MCF 10A (cell line): Measurements from ENCODE around the gene PRIMPOL. TPM values are rescaled to one million over a fixed set of nuclear protein-coding genes. Genes with fewer than 3 reads are reported as not detected.
"Not testable (repeated sequence)": the region's sequence is repeated elsewhere in the genome, so short reads cannot be mapped to it uniquely, and the experiment has no call there.

ENCODE experiments used
- Bru-seq: library from RNA; stranded (reverse); fragments of 400-500 nt; gene quantifications from one replicate; lab custom pipeline; 2021; lab: Mats Ljungman, UMichigan
- BruChase-seq, 2 experiments: library from RNA; stranded (reverse); fragments of 400-500 nt; gene quantifications; one replicate each; lab custom pipeline; 2021; lab: Mats Ljungman, UMichigan
- BruUV-seq: library from RNA; stranded (reverse); fragments of 400-500 nt; replicated peaks from 2 replicates; lab custom pipeline; 2021; lab: Mats Ljungman, UMichigan
- CTCF ChIA-PET: fragments of 300-600 bp; sonication (Branson Sonifier 250); formaldehyde crosslinking; extraction: SDS; loops from one replicate; lab custom pipeline; 2021; ENCODE audit warnings: antibody characterized with exemption, inconsistent platforms; lab: Yijun Ruan, JAX
- POLR2A ChIA-PET: fragments of 300-600, 350-650 bp; sonication (Branson Sonifier 250); formaldehyde crosslinking; extraction: SDS; loops from one replicate; lab custom pipeline; 2020; ENCODE audit warnings: antibody characterized with exemption, inconsistent platforms; lab: Yijun Ruan, JAX
- DNase-seq: peaks from one replicate; pipeline ENCODE4 v3.0.0-alpha.2; 2018; ENCODE audit not compliant: unreplicated experiment
- H3K27ac Mint-ChIP-seq: one replicate; pipeline ENCODE4 v1.8.0; 2022; ENCODE audit warnings: mild to moderate bottlenecking, low read depth, mixed read lengths; ENCODE audit not compliant: unreplicated experiment
- H3K27me3 Mint-ChIP-seq: one replicate; pipeline ENCODE4 v1.8.0; 2022; ENCODE audit warnings: mixed read lengths; ENCODE audit not compliant: insufficient read depth, unreplicated experiment
- H3K36me3 Mint-ChIP-seq: one replicate; pipeline ENCODE4 v1.8.0; 2022; ENCODE audit warnings: mild to moderate bottlenecking, moderate library complexity, mixed read lengths; ENCODE audit not compliant: insufficient read depth, unreplicated experiment
- H3K4me1 Mint-ChIP-seq: one replicate; pipeline ENCODE4 v1.8.0; 2022; ENCODE audit warnings: mixed read lengths; ENCODE audit not compliant: insufficient read depth, unreplicated experiment
- H3K4me3 Mint-ChIP-seq: one replicate; pipeline ENCODE4 v1.8.0; 2022; ENCODE audit warnings: mild to moderate bottlenecking, moderate library complexity, mixed read lengths; ENCODE audit not compliant: unreplicated experiment
- H3K9me3 Mint-ChIP-seq: one replicate; pipeline ENCODE4 v1.8.0; 2022; ENCODE audit warnings: mixed read lengths; ENCODE audit not compliant: unreplicated experiment
- intact Hi-C: fragments of 100-400 bp; cut with micrococcal nuclease; formaldehyde crosslinking; loops from 2 replicates; pipeline ENCODE4 v1.14.1; 2022
- long read RNA-seq: library from polyadenylated mRNA; stranded (forward); transcript quantifications from one replicate; pipeline ENCODE4 v2.0.0, GENCODE V29; 2022
- total RNA-seq: library from RNA; stranded (reverse); gene quantifications from 2 replicates; pipeline ENCODE4 v1.2.3, GENCODE V29; 2022
- TF ChIP-seq, protein P1 (sequence below): fragments of 200-600 bp; IDR thresholded peaks from one replicate; pipeline ENCODE4 v1.8.0; 2022; ENCODE audit warnings: antibody characterized with exemption, mild to moderate bottlenecking; ENCODE audit not compliant: unreplicated experiment

The PRIMPOL gene, protein sequence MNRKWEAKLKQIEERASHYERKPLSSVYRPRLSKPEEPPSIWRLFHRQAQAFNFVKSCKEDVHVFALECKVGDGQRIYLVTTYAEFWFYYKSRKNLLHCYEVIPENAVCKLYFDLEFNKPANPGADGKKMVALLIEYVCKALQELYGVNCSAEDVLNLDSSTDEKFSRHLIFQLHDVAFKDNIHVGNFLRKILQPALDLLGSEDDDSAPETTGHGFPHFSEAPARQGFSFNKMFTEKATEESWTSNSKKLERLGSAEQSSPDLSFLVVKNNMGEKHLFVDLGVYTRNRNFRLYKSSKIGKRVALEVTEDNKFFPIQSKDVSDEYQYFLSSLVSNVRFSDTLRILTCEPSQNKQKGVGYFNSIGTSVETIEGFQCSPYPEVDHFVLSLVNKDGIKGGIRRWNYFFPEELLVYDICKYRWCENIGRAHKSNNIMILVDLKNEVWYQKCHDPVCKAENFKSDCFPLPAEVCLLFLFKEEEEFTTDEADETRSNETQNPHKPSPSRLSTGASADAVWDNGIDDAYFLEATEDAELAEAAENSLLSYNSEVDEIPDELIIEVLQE
- total RNA-seq (19.2 and 20.7 TPM in 2 replicates), Bru-seq, nascent RNA (percentile 66 among the genes with signal in this experiment), BruChase-seq, experiment 1, labeled RNA remaining after a 6-hour chase (percentile 75 among the genes with signal in this experiment), BruChase-seq, experiment 2, labeled RNA remaining after a 2-hour chase (percentile 78 among the genes with signal in this experiment)
- long read RNA-seq, transcript PRIMPOL-201 (14 exons, 2,289 nt): major isoform, 16 of 36 reads
- long read RNA-seq, partial matches to known transcripts: 2 of 36 reads
- long read RNA-seq, other reads (novel, unspliced or antisense): 11 of 36 reads

DNA sequence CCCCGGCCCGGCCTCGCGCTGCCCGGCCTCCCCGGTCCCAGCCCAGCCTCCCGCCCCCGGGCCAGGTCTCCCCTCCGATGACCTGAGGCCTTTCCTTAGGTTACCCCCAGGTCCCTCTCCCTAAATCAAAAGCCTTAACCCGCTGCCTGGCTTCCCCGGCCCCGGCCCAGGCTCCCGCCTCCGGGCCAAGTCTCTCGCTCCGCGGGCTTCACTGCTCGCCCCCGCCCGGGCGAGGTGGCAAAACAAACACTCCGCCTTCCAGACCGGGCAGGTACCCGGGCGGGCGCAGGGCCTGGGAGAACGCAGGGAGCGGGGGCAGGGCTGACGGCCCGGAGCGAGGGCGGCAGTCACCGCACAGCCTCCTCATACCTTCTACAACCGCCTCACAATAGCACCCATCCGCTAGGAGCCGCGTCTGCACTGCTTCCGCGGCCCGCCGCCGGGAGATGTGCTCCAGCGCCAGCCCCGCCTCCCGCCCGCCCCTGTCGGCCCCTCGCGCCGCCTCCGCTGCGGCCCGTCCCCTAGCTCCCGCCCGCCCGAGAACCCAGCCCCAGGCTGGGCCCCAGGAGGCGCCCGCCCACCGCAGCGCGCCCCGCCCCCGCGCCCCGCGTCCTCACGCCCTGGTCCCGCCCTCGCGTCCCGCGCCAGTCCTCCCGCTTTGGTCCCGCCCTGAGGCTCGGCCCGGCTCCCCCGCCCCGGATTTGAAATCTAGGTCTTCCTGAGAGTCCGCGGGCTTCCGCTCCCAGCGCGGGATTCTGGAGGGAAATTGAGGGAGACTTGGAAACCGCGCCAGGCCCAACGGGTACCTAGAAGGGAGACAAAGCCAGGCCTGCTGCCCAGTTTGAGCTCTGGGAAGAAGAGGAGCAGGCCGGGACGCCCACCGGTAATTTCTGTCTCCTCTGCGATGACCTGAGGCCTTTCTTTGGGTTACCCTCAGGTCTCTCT lies at the start of gene PRIMPOL, which contains the start of gene CASP3:
Gene PRIMPOL, plus strand, starts transcription at position 713 of the 945 bp plus-strand sequence. CDS start 7,403 bp downstream, outside the sequence.
Gene CASP3, minus strand, starts transcription at position 422 of the 945 bp plus-strand sequence. CDS start 10,994 bp downstream, outside the sequence.
- peak within 1 kb of the TSS; percentile 78 for H3K27ac Mint-ChIP-seq
- DNase-seq: peak; percentile 94
- TF ChIP-seq, protein P1, sequence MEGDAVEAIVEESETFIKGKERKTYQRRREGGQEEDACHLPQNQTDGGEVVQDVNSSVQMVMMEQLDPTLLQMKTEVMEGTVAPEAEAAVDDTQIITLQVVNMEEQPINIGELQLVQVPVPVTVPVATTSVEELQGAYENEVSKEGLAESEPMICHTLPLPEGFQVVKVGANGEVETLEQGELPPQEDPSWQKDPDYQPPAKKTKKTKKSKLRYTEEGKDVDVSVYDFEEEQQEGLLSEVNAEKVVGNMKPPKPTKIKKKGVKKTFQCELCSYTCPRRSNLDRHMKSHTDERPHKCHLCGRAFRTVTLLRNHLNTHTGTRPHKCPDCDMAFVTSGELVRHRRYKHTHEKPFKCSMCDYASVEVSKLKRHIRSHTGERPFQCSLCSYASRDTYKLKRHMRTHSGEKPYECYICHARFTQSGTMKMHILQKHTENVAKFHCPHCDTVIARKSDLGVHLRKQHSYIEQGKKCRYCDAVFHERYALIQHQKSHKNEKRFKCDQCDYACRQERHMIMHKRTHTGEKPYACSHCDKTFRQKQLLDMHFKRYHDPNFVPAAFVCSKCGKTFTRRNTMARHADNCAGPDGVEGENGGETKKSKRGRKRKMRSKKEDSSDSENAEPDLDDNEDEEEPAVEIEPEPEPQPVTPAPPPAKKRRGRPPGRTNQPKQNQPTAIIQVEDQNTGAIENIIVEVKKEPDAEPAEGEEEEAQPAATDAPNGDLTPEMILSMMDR: no peak
- POLR2A ChIA-PET: interaction anchor here (0.6 to 4.3 kb wide), 26 partner anchors 10 to 723 kb away, joined by 3 to 53 read pairs (median 4); partner anchors contain the start of genes CENPU and IRF2
- H3K9me3 Mint-ChIP-seq: no peaks in the 10 kb centered on the region
- BruUV-seq: no TSS peak
- H3K27me3 Mint-ChIP-seq: no peaks in the 10 kb centered on the region
- CTCF ChIA-PET: interaction anchor here (0.6 to 1.3 kb wide), 10 partner anchors 17 to 485 kb away, joined by 3 to 6 read pairs (median 3); no protein-coding TSS in a partner anchor
- H3K4me3 Mint-ChIP-seq: peak within 1 kb of the TSS; percentile 81
- H3K36me3 Mint-ChIP-seq: peaks cover 7% of the 10 kb centered on the region
- H3K4me1 Mint-ChIP-seq: peaks cover 37% of the 10 kb centered on the region
- intact Hi-C loops: loop anchor here (1.0 to 10.0 kb wide), 8 partner anchors 40 to 448 kb away; partner anchors contain the start of genes CENPU and IRF2

DNA sequence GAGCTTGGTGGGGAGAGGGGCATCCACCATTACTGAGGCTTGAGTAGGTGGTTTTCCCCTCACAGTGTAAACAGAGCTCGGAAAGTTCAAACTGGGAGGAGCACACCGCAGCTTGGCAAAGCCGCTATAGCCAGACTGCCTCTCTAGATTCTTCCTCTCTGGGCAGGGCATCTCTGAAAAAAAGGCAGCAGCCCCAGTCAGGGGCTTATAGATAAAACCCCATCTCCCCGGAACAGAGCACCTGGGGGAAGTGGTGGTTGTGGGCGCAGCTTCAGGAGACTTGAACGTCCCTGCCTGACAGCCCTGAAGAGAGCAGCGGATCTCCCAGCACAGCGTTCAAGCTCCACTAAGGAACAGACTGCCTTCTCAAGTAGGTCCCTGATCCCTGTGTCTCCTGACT lies 48.6 kb upstream of the PRIMPOL start:
- intact Hi-C loops, H3K36me3 Mint-ChIP-seq, BruUV-seq, H3K27me3 Mint-ChIP-seq, CTCF ChIA-PET, H3K27ac Mint-ChIP-seq, H3K4me3 Mint-ChIP-seq, DNase-seq, POLR2A ChIA-PET: not testable (repeated sequence)
- peaks cover 12% of the 10 kb centered on the region for H3K9me3 Mint-ChIP-seq
- H3K4me1 Mint-ChIP-seq: peaks cover 11% of the 10 kb centered on the region

DNA sequence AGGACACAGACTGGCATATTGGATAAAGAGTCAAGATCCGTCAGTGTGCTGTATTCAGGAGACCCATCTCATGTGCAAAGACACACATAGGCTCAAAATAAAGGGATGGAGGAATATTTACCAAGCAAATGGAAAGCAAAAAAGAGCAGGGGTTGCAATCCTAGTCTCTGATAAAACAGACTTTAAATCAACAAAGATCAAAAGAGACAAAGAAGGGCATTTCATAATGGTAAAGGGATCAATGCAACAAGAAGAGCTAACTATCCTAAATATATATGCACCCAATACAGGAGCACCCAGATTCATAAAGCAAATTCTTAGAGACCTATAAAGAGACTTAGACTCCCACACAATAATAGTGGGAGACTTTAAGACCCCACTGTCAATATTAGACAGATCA lies 46.7 kb upstream of the PRIMPOL start:
- H3K4me3 Mint-ChIP-seq, H3K27ac Mint-ChIP-seq, BruUV-seq, CTCF ChIA-PET, POLR2A ChIA-PET, H3K36me3 Mint-ChIP-seq, intact Hi-C loops, DNase-seq, H3K27me3 Mint-ChIP-seq: not testable (repeated sequence)
- Mint-ChIP-seq H3K9me3 (peaks cover 16% of the 10 kb centered on the region), H3K4me1 (peaks cover 11% of the 10 kb centered on the region)

DNA sequence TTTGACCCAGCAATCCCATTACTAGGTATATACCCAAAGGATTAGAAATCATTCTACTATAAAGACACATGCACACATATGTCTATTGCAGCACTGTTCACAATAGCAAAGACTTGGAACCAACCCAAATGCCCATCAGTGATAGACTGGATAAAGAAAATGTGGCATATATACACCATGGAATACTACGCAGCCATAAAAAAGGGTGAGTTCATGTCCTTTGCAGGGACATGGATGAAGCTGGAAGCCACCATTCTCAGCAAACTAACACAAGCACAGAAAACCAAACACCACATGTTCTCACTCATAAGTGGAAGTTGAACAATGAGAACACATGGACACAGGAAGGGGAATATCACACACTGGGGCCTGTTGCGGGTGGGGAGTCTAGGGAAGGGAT lies 42.1 kb upstream of the PRIMPOL start:
- H3K4me3 Mint-ChIP-seq, BruUV-seq, DNase-seq, H3K27me3 Mint-ChIP-seq, CTCF ChIA-PET, intact Hi-C loops, H3K4me1 Mint-ChIP-seq, H3K36me3 Mint-ChIP-seq, H3K27ac Mint-ChIP-seq: not testable (repeated sequence)
- POLR2A ChIA-PET: interaction anchor here (0.7 kb wide), 1 partner anchor 195 kb away, joined by 3 read pairs; no protein-coding TSS in a partner anchor
- peaks cover 16% of the 10 kb centered on the region for H3K9me3 Mint-ChIP-seq
